Measurements from ENCODE around the gene ZHX3. TPM values are rescaled to one million over a fixed set of nuclear protein-coding genes. Genes with fewer than 3 reads are reported as not detected.

Gene ZHX3
- total and polyA plus RNA-seq, 2 of the 13 experiments (the other 11 are each of a cell fraction or from before 2014, with no cell fraction given), result 8.4 to 11.7 TPM

- TF ChIP-seq RFXANK (CRISPR knock-in tag; IDR thresholded peaks at IDR 0.05) (no peak), ZNF761 (CRISPR knock-in tag; conservative IDR thresholded peaks at IDR 0.05) (no peak; the same call in 1 of the 2 replicates), MEIS1 (CRISPR knock-in tag; IDR thresholded peaks at IDR 0.05; ENCODE audit: borderline replicate concordance) (peak; percentile 67; the same call in 1 of the 2 replicates), MYPOP (CRISPR knock-in tag; IDR thresholded peaks at IDR 0.05) (no peak), PREB (CRISPR knock-in tag; IDR thresholded peaks at IDR 0.05) (no peak), AHR (CRISPR knock-in tag; IDR thresholded peaks at IDR 0.05) (0 out of 2 replicates have a peak, but pooled peaks have one; percentile 63), ZBED4 (CRISPR knock-in tag; IDR thresholded peaks at IDR 0.05; ENCODE audit: borderline replicate concordance) (no peak), NONO (IDR thresholded peaks at IDR 0.05) (no peak), NONO (CRISPR knock-in tag; conservative IDR thresholded peaks at IDR 0.05) (peak; percentile 86), NRL (CRISPR knock-in tag; IDR thresholded peaks at IDR 0.05; ENCODE audit: borderline replicate concordance) (peak; percentile 93; the same call in 1 of the 2 replicates), LBX2 (CRISPR knock-in tag; IDR thresholded peaks at IDR 0.05; ENCODE audit: borderline replicate concordance) (peak; percentile 87; the same call in 1 of the 2 replicates), ZFY (CRISPR knock-in tag; IDR thresholded peaks at IDR 0.05) (peak; percentile 70), ZNF83 (CRISPR knock-in tag; IDR thresholded peaks at IDR 0.05; ENCODE audit: borderline replicate concordance) (peak; percentile 92), RELA (CRISPR knock-in tag; IDR thresholded peaks at IDR 0.05) (no peak), DZIP1 (CRISPR knock-in tag; IDR thresholded peaks at IDR 0.05) (peak; percentile 97), PAX8 (CRISPR knock-in tag; IDR thresholded peaks at IDR 0.05; ENCODE audit: borderline replicate concordance) (peak; percentile 91; the same call in 1 of the 2 replicates), RXRB (CRISPR knock-in tag; IDR thresholded peaks at IDR 0.05; ENCODE audit: borderline replicate concordance) (no peak), ZSCAN30 (CRISPR knock-in tag; IDR thresholded peaks at IDR 0.05) (0 out of 2 replicates have a peak, but pooled peaks have one; percentile 53), FOXP1 (IDR thresholded peaks at IDR 0.05) (no peak), FOXP1 (CRISPR knock-in tag; IDR thresholded peaks at IDR 0.05) (no peak), CEBPG (CRISPR knock-in tag; IDR thresholded peaks at IDR 0.05) (no peak)
These were observed 657 bp downstream of the ZHX3 start (continued) for GRCh38 chr20:41316602-41317545.
